ENCODE data around the gene PIGS.

The PIGS gene

GRCh38 chr17:28573521-28573920, 2.2 kb upstream of the PIGS start:
- peaks cover 45% of the 10 kb centered on the region for H3K36me3 Mint-ChIP-seq (ENCODE audit: low read depth)
- H3K9me3 Mint-ChIP-seq = no peaks in the 10 kb centered on the region
- H3K4me3 Mint-ChIP-seq = no peak overlapping the region
- H3K27ac Mint-ChIP-seq = no peak overlapping the region
- no peaks in the 10 kb centered on the region for H3K27me3 Mint-ChIP-seq
- peaks cover 53% of the 10 kb centered on the region for H3K4me1 Mint-ChIP-seq (ENCODE audit: low read depth)

GRCh38 chr17:28573040-28573380, 1.7 kb upstream of the PIGS start:
- Mint-ChIP-seq H3K9me3 (no peaks in the 10 kb centered on the region), H3K36me3 (ENCODE audit: low read depth) (peaks cover 45% of the 10 kb centered on the region), H3K27ac (no peak overlapping the region), H3K4me3 (no peak overlapping the region), H3K4me1 (ENCODE audit: low read depth) (peaks cover 58% of the 10 kb centered on the region), H3K27me3 (no peaks in the 10 kb centered on the region)

GRCh38 chr17:28572259-28573039, 1.1 kb upstream of the PIGS start:
- Mint-ChIP-seq H3K4me1 (ENCODE audit: low read depth) (peaks cover 63% of the 10 kb centered on the region), H3K4me3 (peak overlapping the region; percentile 95), H3K27me3 (no peaks in the 10 kb centered on the region), H3K9me3 (no peaks in the 10 kb centered on the region), H3K36me3 (ENCODE audit: low read depth) (peaks cover 46% of the 10 kb centered on the region), H3K27ac (peak overlapping the region; percentile 79)

DNA sequence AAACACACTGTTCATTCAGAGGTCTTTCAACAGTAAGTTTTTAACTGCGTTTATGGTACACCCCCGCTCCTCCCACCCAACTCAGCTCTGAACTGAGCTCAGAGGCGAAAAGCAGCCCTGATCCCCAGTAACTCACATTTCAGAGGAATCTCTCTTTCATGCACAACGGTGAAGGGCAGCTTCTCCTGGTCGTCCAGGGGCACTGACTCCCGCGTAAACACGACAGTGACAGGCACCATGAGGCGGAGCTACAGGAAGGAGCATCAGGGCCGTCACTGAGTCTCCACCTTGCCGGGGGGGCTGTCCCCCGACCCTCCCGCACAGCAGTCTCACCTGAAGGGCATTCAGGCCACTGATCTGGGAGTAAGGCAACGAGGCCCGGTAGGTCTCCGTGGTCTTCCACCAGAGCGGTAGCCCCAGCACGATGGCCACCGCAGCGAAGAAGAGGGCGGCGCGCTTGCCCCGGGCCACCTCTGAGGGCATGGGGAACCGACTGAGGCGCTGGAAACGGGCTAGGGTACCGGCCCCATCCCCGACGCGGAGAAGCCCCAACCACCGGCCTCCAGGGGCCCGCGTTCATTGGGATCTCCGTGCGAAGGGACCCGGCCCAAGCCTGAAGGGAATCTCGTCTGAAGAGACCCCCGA, 486 bp downstream of the PIGS start:
- H3K27me3 Mint-ChIP-seq = no peaks in the 10 kb centered on the region
- H3K4me3 Mint-ChIP-seq = peak overlapping the region; percentile 95
- peaks cover 47% of the 10 kb centered on the region for H3K36me3 Mint-ChIP-seq (ENCODE audit: low read depth)
- peak overlapping the region; percentile 91 for H3K27ac Mint-ChIP-seq
- no peaks in the 10 kb centered on the region for H3K9me3 Mint-ChIP-seq
- peaks cover 57% of the 10 kb centered on the region for H3K4me1 Mint-ChIP-seq (ENCODE audit: low read depth)

- Mint-ChIP-seq H3K4me3 (peak overlapping the region; percentile 95), H3K4me1 (ENCODE audit: low read depth) (peaks cover 60% of the 10 kb centered on the region), H3K36me3 (ENCODE audit: low read depth) (peaks cover 46% of the 10 kb centered on the region), H3K27me3 (no peaks in the 10 kb centered on the region), H3K9me3 (no peaks in the 10 kb centered on the region), H3K27ac (no peak overlapping the region)
Observed at GRCh38 chr17:28569446-28569845, 1.9 kb downstream of the PIGS start.

DNA sequence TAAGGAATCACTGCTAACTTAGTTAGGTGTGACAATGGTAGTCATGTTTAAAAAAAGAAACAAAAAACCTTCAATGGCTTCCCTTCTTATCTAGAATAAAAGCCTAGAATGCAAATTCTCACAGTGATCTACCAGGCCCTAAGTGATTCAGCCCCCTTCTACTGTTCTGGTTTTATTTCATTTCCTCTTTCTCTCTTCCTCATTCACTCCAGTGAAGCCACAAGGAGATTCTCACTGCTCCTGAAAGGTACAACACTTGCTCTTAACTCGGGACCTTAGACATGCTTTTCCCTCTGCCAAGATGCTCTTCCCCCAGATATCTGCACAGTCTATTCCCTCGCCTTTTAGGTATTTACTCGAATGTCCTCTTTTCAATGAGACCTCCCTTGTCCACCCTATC, 3.7 kb downstream of the PIGS start:
- Mint-ChIP-seq H3K27ac (peak overlapping the region; percentile 83), H3K36me3 (ENCODE audit: low read depth) (peaks cover 32% of the 10 kb centered on the region), H3K27me3 (no peaks in the 10 kb centered on the region), H3K4me1 (ENCODE audit: low read depth) (peaks cover 56% of the 10 kb centered on the region), H3K4me3 (peak overlapping the region; percentile 11), H3K9me3 (no peaks in the 10 kb centered on the region)

DNA sequence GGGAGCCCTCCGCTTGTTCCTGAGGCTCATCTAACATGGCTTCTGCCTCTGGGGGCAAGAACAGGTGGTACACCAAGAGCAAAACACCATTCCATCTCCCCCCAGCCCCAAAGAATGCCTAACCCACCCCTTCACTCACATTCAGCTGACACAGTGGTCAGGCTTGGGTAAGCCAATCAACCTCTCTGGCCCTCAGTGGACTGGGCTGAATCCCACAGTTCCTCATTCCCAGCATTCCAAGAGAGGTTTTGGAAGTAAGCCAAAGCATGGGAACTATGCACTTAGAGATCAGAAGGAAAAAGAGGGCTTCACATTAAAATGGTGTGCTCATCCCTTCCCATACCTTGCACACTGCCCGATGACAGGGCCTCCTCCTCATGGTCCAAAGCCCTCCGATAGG, 7.8 kb downstream of the PIGS start:
- H3K27ac Mint-ChIP-seq = no peak overlapping the region
- no peaks in the 10 kb centered on the region for H3K27me3 Mint-ChIP-seq
- peaks cover 24% of the 10 kb centered on the region for H3K4me1 Mint-ChIP-seq (ENCODE audit: low read depth)
- H3K4me3 Mint-ChIP-seq = no peak overlapping the region
- no peaks in the 10 kb centered on the region for H3K9me3 Mint-ChIP-seq
- H3K36me3 Mint-ChIP-seq (ENCODE audit: low read depth) = peaks cover 45% of the 10 kb centered on the region

GRCh38 chr17:28555022-28555421, 16.3 kb downstream of the PIGS start:
- H3K4me1 Mint-ChIP-seq (ENCODE audit: low read depth) = peaks cover 25% of the 10 kb centered on the region
- H3K9me3 Mint-ChIP-seq = no peaks in the 10 kb centered on the region
- H3K27me3 Mint-ChIP-seq = no peaks in the 10 kb centered on the region
- peaks cover 50% of the 10 kb centered on the region for H3K36me3 Mint-ChIP-seq (ENCODE audit: low read depth)
- no peak overlapping the region for H3K27ac Mint-ChIP-seq
- H3K4me3 Mint-ChIP-seq = no peak overlapping the region

- Mint-ChIP-seq H3K4me3 (no peak overlapping the region), H3K27me3 (no peaks in the 10 kb centered on the region)
Observed at GRCh38 chr17:28554565-28554964, 16.8 kb downstream of the PIGS start.

GRCh38 chr17:28553000-28553505, 18.3 kb downstream of the PIGS start:
- peaks cover 32% of the 10 kb centered on the region for H3K36me3 Mint-ChIP-seq (ENCODE audit: low read depth)
- H3K4me3 Mint-ChIP-seq = peak overlapping the region; percentile 87
- no peaks in the 10 kb centered on the region for H3K9me3 Mint-ChIP-seq
- H3K4me1 Mint-ChIP-seq (ENCODE audit: low read depth) = peaks cover 45% of the 10 kb centered on the region
- H3K27me3 Mint-ChIP-seq = no peaks in the 10 kb centered on the region
- peak overlapping the region; percentile 7 for H3K27ac Mint-ChIP-seq

More at GRCh38 chr17:28554565-28554964, 16.8 kb downstream of the PIGS start:
- Mint-ChIP-seq H3K9me3 (no peaks in the 10 kb centered on the region), H3K36me3 (ENCODE audit: low read depth) (peaks cover 45% of the 10 kb centered on the region), H3K27ac (no peak overlapping the region), H3K4me1 (ENCODE audit: low read depth) (peaks cover 29% of the 10 kb centered on the region)

- peaks cover 26% of the 10 kb centered on the region for H3K36me3 Mint-ChIP-seq (ENCODE audit: low read depth)
- peak within 1 kb of the TSS; percentile 87 for H3K4me3 Mint-ChIP-seq
- no peaks in the 10 kb centered on the region for H3K9me3 Mint-ChIP-seq
- peak within 1 kb of the TSS; percentile 76 for H3K27ac Mint-ChIP-seq
- no peaks in the 10 kb centered on the region for H3K27me3 Mint-ChIP-seq
- H3K4me1 Mint-ChIP-seq (ENCODE audit: low read depth) = peaks cover 51% of the 10 kb centered on the region
Observed at GRCh38 chr17:28552176-28552999, 18.9 kb downstream of the PIGS start, which contains the start of gene UNC119. TSS of gene UNC119 (minus strand) at chr17:28552624. CDS start at chr17:28552557, 67 bp downstream.

DNA sequence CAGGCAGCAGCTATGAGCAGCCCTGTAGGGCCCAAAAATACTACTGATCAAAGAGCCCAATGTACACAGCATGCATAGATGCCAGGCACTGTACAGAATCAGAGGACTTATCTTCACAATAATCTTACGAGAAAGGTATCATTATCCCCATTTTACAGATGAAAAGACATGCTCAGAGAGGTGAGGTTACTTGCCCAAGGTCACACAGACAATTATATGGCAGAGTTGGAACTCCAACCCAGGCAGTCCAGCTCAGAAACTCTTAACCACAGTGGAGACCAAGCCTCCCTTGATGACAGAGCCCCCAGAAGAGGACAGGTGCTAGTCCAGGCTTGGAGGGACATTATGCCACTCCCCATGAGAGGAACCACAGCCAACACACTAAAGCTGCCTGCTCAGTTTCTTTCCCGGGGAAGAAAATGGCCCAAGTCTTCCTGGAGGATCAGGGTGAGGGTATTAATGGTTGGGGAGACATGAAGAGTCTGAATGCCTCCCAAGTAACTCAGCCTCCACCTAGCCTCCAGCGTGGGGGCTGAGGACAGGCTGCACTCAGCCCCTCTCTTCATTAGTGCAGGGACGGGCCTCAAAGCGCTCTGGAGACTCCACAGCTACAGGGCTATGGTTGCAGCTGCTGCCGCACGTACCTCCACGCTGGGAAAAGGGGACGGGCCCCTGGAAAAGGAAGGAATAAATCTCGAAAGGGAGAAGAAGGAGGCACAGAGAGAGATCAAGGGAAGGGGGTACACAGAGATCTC, 19.7 kb downstream of the PIGS start:
- Mint-ChIP-seq H3K4me1 (ENCODE audit: low read depth) (peaks cover 52% of the 10 kb centered on the region), H3K9me3 (no peaks in the 10 kb centered on the region), H3K27me3 (no peaks in the 10 kb centered on the region), H3K27ac (peak overlapping the region; percentile 76), H3K36me3 (ENCODE audit: low read depth) (peaks cover 20% of the 10 kb centered on the region), H3K4me3 (peak overlapping the region; percentile 87)

- no peak overlapping the region for H3K27ac Mint-ChIP-seq
Observed at GRCh38 chr17:28550858-28551257, 20.5 kb downstream of the PIGS start.

More at GRCh38 chr17:28550858-28551257, 20.5 kb downstream of the PIGS start:
- peaks cover 52% of the 10 kb centered on the region for H3K4me1 Mint-ChIP-seq (ENCODE audit: low read depth)
- peak overlapping the region; percentile 87 for H3K4me3 Mint-ChIP-seq
- H3K9me3 Mint-ChIP-seq = no peaks in the 10 kb centered on the region
- H3K36me3 Mint-ChIP-seq (ENCODE audit: low read depth) = peaks cover 12% of the 10 kb centered on the region
- H3K27me3 Mint-ChIP-seq = no peaks in the 10 kb centered on the region

Measured in stimulated activated naive CD8-positive, alpha-beta T cell treated with anti-CD3 and anti-CD28 coated beads, Interleukin-15, Interleukin-2, amounts not matched to agents 100 ng/mL and 50 ng/mL, for 24 hours (primary cell).